GM12878 (cell line): Measurements from ENCODE around the gene EPB41L4B. TPM values are rescaled to one million over a fixed set of nuclear protein-coding genes. Genes with fewer than 3 reads are reported as not detected.

Experiments
- ATAC-seq: fragments of 200-7000 bp; cut with Tn5 transposase; 3 replicates; pipeline ENCODE4 v1.9.1; 2020; ENCODE audit warnings: mild to moderate bottlenecking, moderate library complexity
- BruUV-seq: library from RNA; stranded (reverse); fragments of 400-500 nt; replicated peaks from 2 replicates; lab custom pipeline; 2021; lab: Mats Ljungman, UMichigan
- CTCF ChIA-PET: fragments of 300-600 bp; sonication (Branson Sonifier 250); formaldehyde crosslinking; extraction: SDS; loops from one replicate; lab custom pipeline; 2021; ENCODE audit warnings: inconsistent platforms; lab: Yijun Ruan, JAX
- POLR2A ChIA-PET: fragments of 350-600 bp; formaldehyde crosslinking; extraction: SDS; loops from one replicate; lab custom pipeline; 2021; ENCODE audit warnings: inconsistent platforms; lab: Charles Lee
- RAD21 ChIA-PET: fragments of 300-600 bp; sonication (Branson Sonifier 250); formaldehyde crosslinking; loops from one replicate; lab custom pipeline; 2023; ENCODE audit warnings: antibody characterized with exemption; ENCODE audit not compliant: unreplicated experiment; lab: Charles Lee
- SMC1A ChIA-PET: fragments of 300-600 bp; sonication (Branson Sonifier 250); formaldehyde crosslinking; loops from one replicate; lab custom pipeline; 2023; ENCODE audit not compliant: unreplicated experiment, uncharacterized antibody; lab: Charles Lee
- DNase-seq: peaks from one replicate; pipeline ENCODE4 v3.0.0-alpha.2; 2011; ENCODE audit warnings: low read depth, low spot score
- FAIRE-seq: peaks from 3 replicates; lab custom pipeline; 2011; peaks lifted over from hg19 to GRCh38; lab: Jason Lieb, UNC
- H2AFZ ChIP-seq: 2 replicates; pipeline ENCODE4 v1.6.0; 2011; ENCODE audit warnings: low read depth, low read length, control low read depth; ENCODE audit not compliant: control insufficient read depth
- H3K27ac ChIP-seq: 2 replicates; pipeline ENCODE4 v1.5.1; 2011; ENCODE audit warnings: control low read depth; ENCODE audit not compliant: control insufficient read depth, insufficient read depth
- H3K27me3 ChIP-seq, 2 experiments: replicated peaks in 1 of 2; 2 replicates each; pipeline versions ENCODE4 v1.6.0 to v1.6.1; 2011; ENCODE audit warnings: low read length in 1 of 2; ENCODE audit not compliant: control insufficient read depth in 2 of 2, insufficient read depth in 2 of 2
- H3K36me3 ChIP-seq, 2 experiments: 2 replicates each; pipeline ENCODE4 v1.5.1; 2011; ENCODE audit warnings: low read length in 1 of 2; ENCODE audit not compliant: control insufficient read depth in 2 of 2, insufficient read depth in 2 of 2
- H3K4me1 ChIP-seq: 2 replicates; pipeline ENCODE4 v1.6.1; 2011; ENCODE audit warnings: mild to moderate bottlenecking, low read length, moderate library complexity, mixed read lengths; ENCODE audit not compliant: control insufficient read depth, insufficient read depth
- H3K4me2 ChIP-seq: 2 replicates; pipeline ENCODE4 v1.6.0; 2011; ENCODE audit warnings: control low read depth; ENCODE audit not compliant: control insufficient read depth, insufficient read depth
- H3K4me3 ChIP-seq: fragments of 200-600 bp; sonication (generic); 2 replicates; pipeline ENCODE4 v1.5.1; 2016
- H3K79me2 ChIP-seq: 2 replicates; pipeline ENCODE4 v1.6.0; 2011; ENCODE audit warnings: low read length; ENCODE audit not compliant: control insufficient read depth, insufficient read depth
- H3K9ac ChIP-seq: 2 replicates; pipeline ENCODE4 v1.8.0; 2011; ENCODE audit warnings: low read length, control low read depth, mixed read lengths; ENCODE audit not compliant: control insufficient read depth, insufficient read depth
- H3K9me3 ChIP-seq: replicated peaks from 3 replicates; pipeline ENCODE4 v1.5.1; 2011; ENCODE audit warnings: mild to moderate bottlenecking, low read length; ENCODE audit not compliant: control insufficient read depth, insufficient read depth
- H4K20me1 ChIP-seq: 2 replicates; pipeline ENCODE4 v1.6.0; 2011; ENCODE audit not compliant: control insufficient read depth, insufficient read depth
- BACH1 ChIP-seq: fragments of 450-650 bp; IDR thresholded peaks from 2 replicates; pipeline ENCODE4 v1.6.1; 2017; ENCODE audit warnings: mild to moderate bottlenecking, borderline replicate concordance
- CEBPB ChIP-seq, 2 experiments: fragments of 150-350 bp in 1 of 2; IDR thresholded peaks; 2 replicates each; pipeline ENCODE4 v1.6.1; 2012 to 2014; ENCODE audit warnings: low read depth in 2 of 2, low read length in 2 of 2, borderline replicate concordance in 1 of 2, inconsistent platforms in 1 of 2
- DPF2 ChIP-seq: fragments of 450-650 bp; IDR thresholded peaks from 2 replicates; pipeline ENCODE4 v1.6.1; 2017; ENCODE audit warnings: mild to moderate bottlenecking
- IKZF1 ChIP-seq: fragments of 450-650 bp; conservative IDR thresholded peaks from 2 replicates; pipeline ENCODE4 v1.6.1; 2017; ENCODE audit warnings: antibody characterized with exemption, mild to moderate bottlenecking
- KDM1A ChIP-seq: fragments of 200-600 bp; sonication (generic); IDR thresholded peaks from 2 replicates; pipeline ENCODE4 v1.6.1; 2016; ENCODE audit warnings: borderline replicate concordance
- RELA ChIP-seq: fragments of 450-650 bp; IDR thresholded peaks from 2 replicates; pipeline ENCODE4 v1.8.0; 2014; ENCODE audit warnings: borderline replicate concordance; ENCODE audit not compliant: partially characterized antibody
- RFX5 ChIP-seq: IDR thresholded peaks from 2 replicates; pipeline ENCODE4 v1.6.1; 2011; ENCODE audit warnings: low read depth, low read length, improper control_type of control experiment
- SP1 ChIP-seq: IDR thresholded peaks from one replicate; pipeline ENCODE4 v1.6.1; 2011; ENCODE audit warnings: low read depth, low read length
- ZNF24 ChIP-seq: fragments of 450-650 bp; IDR thresholded peaks from 2 replicates; pipeline ENCODE4 v1.6.1; 2017; ENCODE audit warnings: antibody characterized with exemption, mild to moderate bottlenecking
- ZNF274 ChIP-seq: IDR thresholded peaks from one replicate; pipeline ENCODE4 v1.8.0; 2011; ENCODE audit not compliant: insufficient read length, insufficient read depth
- WGBS: methylation state at CpG from one replicate; pipeline ENCODE4 v1.1.6; 2016; ENCODE audit warnings: low lambda C conversion rate; ENCODE audit not compliant: insufficient replicate concordance, insufficient coverage; ENCODE audit errors: missing lambda C conversion rate; 5-methylcytosine and 5-hydroxymethylcytosine counted together
- in situ Hi-C: fragments of 300-500 bp; cut with MboI; formaldehyde crosslinking; loops from 9 replicates; pipeline ENCODE4 v1.14.3; 2018; ENCODE audit warnings: mixed read lengths
- intact Hi-C: fragments of 100-400 bp; cut with micrococcal nuclease; formaldehyde crosslinking; loops from one replicate; pipeline ENCODE4 v1.14.2; 2022; ENCODE audit not compliant: unreplicated experiment
- polyA plus RNA-seq, 11 experiments: library from polyadenylated mRNA; depleted of rRNA in 4 of 11; unstranded in 6 of 11; stranded (reverse) in 5 of 11; fragments of >200 nt; fragmentation: Nextera tagmentation in 4 of 11; fragmentation: Illumina TruSeq in 1 of 11; extraction: Ambion mirVana in 4 of 11; extraction: Trizol in 1 of 11; gene quantifications; 1 replicate in 1 of 11; 2 replicates in 10 of 11; pipeline versions ENCODE4 v1.2.1 to v1.2.3, GENCODE V29; 2011 to 2016; ENCODE audit warnings: inconsistent platforms in 2 of 11, missing spikeins in 2 of 11, low read depth in 1 of 11
- total RNA-seq, 4 experiments: library from RNA; depleted of rRNA in 3 of 4; stranded (reverse); fragments of >200 nt in 3 of 4; fragmentation: Illumina TruSeq in 1 of 4; extraction: Trizol in 1 of 4; gene quantifications; 2 replicates each; pipeline versions ENCODE4 v1.2.1 to v1.2.3, GENCODE V29; 2013 to 2021
- TF ChIP-seq, protein P1 (sequence below): fragments of 150-350 bp; IDR thresholded peaks from 2 replicates; pipeline ENCODE4 v1.6.1; 2016; ENCODE audit warnings: low read depth, low read length
- TF ChIP-seq, protein P2 (sequence below): fragments of 450-650 bp; IDR thresholded peaks from 2 replicates; pipeline ENCODE4 v1.6.1; 2016; ENCODE audit warnings: mild to moderate bottlenecking

The EPB41L4B gene
- total and polyA plus RNA-seq, 10 of the 15 experiments (the other 5 are each of a cell fraction or from before 2014, with no cell fraction given) = 0.04 to 0.75 (median 0.13) TPM; not detected in 1

DNA sequence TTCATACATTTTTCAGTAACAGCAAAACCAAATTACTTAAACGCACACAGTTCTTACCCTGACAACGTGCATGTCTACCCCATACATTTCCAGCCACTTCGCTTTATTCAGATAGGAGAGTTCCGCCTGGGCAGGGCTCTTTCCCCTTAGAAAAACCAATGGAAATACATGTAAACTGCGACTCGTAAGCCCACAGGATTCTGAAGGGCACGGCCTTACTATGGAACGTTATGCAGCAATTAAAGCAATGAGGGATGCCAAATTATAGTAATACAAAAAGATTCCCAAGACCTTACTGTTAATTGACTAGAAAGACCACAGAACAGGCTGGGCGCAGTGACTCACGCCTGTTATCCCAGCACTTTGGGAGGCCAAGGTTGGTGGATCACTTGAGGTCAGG lies 64.5 kb downstream of the EPB41L4B start (continued):
- TF ChIP-seq KDM1A (no peak), IKZF1 (no peak)
- TF ChIP-seq, all 136 proteins: peak for 0

DNA sequence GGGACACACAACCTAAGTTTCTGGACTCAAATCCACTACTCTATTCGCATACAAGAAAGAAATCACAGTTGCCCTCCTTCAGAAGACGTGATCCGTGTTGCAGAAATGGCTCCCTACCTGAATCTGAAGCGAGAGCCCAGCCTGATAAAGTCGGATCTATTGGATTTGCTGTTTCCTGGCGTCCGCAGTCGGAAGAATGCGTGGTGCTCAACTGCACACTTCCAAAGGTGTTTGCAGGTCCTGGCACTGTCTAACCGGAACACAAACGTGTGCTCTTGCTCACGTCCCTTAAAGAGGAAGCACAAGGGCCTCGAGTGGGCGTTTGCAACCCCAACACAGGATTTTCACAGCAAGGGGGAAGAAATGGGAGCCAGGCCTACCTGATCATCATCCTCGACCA lies 65.5 kb downstream of the EPB41L4B start:
- FAIRE-seq (no peak), ATAC-seq (no peak), DNase-seq (no peak)
- POLR2A ChIA-PET = no interaction called here
- H3K4me3 ChIP-seq = no peak overlapping the region
- no peak overlapping the region for H3K27ac ChIP-seq
- no peaks in the 10 kb centered on the region for H3K4me1 ChIP-seq
- H3K9me3 ChIP-seq = no peaks in the 10 kb centered on the region
- no peak overlapping the region for H3K9ac ChIP-seq
- in situ Hi-C loops = no loop called here
- 40% methylated on average over 15 of the region's 15 CpGs for WGBS
- H4K20me1 ChIP-seq = no peaks in the 10 kb centered on the region
- BruUV-seq = no TSS peak
- no peak overlapping the region for H3K4me2 ChIP-seq
- no peaks in the 10 kb centered on the region for H3K36me3 ChIP-seq
- SMC1A ChIA-PET = no interaction called here
- RAD21 ChIA-PET = no interaction called here
- H3K79me2 ChIP-seq = no peaks in the 10 kb centered on the region
- peaks cover 0 to 1% of the 10 kb centered on the region in 2 experiments; a peak in 1 of 4 replicates for H3K27me3 ChIP-seq
- no peak overlapping the region for H2AFZ ChIP-seq
- intact Hi-C loops = no loop called here
- no peak for TF ChIP-seq SP1
- TF ChIP-seq ZNF24 = no peak
- no peak for TF ChIP-seq RFX5
- no peak for TF ChIP-seq BACH1
- TF ChIP-seq CEBPB (IDR thresholded peaks at IDR 0.05; ENCODE audit: borderline replicate concordance in 1 of 2, low read depth in 2 of 2, low read length in 2 of 2) = no peak
- no peak for TF ChIP-seq DPF2
- TF ChIP-seq, protein P1, sequence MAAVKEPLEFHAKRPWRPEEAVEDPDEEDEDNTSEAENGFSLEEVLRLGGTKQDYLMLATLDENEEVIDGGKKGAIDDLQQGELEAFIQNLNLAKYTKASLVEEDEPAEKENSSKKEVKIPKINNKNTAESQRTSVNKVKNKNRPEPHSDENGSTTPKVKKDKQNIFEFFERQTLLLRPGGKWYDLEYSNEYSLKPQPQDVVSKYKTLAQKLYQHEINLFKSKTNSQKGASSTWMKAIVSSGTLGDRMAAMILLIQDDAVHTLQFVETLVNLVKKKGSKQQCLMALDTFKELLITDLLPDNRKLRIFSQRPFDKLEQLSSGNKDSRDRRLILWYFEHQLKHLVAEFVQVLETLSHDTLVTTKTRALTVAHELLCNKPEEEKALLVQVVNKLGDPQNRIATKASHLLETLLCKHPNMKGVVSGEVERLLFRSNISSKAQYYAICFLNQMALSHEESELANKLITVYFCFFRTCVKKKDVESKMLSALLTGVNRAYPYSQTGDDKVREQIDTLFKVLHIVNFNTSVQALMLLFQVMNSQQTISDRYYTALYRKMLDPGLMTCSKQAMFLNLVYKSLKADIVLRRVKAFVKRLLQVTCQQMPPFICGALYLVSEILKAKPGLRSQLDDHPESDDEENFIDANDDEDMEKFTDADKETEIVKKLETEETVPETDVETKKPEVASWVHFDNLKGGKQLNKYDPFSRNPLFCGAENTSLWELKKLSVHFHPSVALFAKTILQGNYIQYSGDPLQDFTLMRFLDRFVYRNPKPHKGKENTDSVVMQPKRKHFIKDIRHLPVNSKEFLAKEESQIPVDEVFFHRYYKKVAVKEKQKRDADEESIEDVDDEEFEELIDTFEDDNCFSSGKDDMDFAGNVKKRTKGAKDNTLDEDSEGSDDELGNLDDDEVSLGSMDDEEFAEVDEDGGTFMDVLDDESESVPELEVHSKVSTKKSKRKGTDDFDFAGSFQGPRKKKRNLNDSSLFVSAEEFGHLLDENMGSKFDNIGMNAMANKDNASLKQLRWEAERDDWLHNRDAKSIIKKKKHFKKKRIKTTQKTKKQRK = no peak
- TF ChIP-seq ZNF274 = no peak
- no peak for TF ChIP-seq RELA
- TF ChIP-seq, protein P2, sequence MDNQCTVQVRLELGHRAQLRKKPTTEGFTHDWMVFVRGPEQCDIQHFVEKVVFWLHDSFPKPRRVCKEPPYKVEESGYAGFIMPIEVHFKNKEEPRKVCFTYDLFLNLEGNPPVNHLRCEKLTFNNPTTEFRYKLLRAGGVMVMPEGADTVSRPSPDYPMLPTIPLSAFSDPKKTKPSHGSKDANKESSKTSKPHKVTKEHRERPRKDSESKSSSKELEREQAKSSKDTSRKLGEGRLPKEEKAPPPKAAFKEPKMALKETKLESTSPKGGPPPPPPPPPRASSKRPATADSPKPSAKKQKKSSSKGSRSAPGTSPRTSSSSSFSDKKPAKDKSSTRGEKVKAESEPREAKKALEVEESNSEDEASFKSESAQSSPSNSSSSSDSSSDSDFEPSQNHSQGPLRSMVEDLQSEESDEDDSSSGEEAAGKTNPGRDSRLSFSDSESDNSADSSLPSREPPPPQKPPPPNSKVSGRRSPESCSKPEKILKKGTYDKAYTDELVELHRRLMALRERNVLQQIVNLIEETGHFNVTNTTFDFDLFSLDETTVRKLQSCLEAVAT = no peak
- CTCF ChIA-PET = interaction anchor here (0.9 kb wide), 1 partner anchor 215 kb away, joined by 4 read pairs; no protein-coding TSS in a partner anchor
